SJCRH30 (cell line): ENCODE measurements around the gene HOXA2. TPM values are rescaled to one million over a fixed set of nuclear protein-coding genes. Genes with fewer than 3 reads are reported as not detected.

Experiments
- DNase-seq, 2 experiments: peaks; one replicate each; pipeline ENCODE4 v3.0.0-alpha.2; 2015 to 2020
- H3K27ac ChIP-seq: fragments of 250-450 bp; sonication (Bioruptor Pico); 2 replicates; pipeline ENCODE4 v1.5.1; 2020; ENCODE audit warnings: mild to moderate bottlenecking, moderate library complexity
- H3K27me3 ChIP-seq: fragments of 250-450 bp; sonication (Bioruptor Pico); 2 replicates; pipeline ENCODE4 v1.5.1; 2020; ENCODE audit warnings: mild to moderate bottlenecking, moderate library complexity
- H3K36me3 ChIP-seq: fragments of 250-450 bp; sonication (Bioruptor Pico); 2 replicates; pipeline ENCODE4 v1.5.1; 2020; ENCODE audit warnings: mild to moderate bottlenecking, moderate library complexity
- H3K4me1 ChIP-seq: fragments of 250-450 bp; sonication (Bioruptor Pico); 2 replicates; pipeline ENCODE4 v1.5.1; 2020; ENCODE audit warnings: mild to moderate bottlenecking, moderate library complexity
- H3K4me3 ChIP-seq: fragments of 250-450 bp; sonication (Bioruptor Pico); 2 replicates; pipeline ENCODE4 v1.5.1; 2020; ENCODE audit warnings: mild to moderate bottlenecking, moderate library complexity
- H3K9me3 ChIP-seq: fragments of 250-450 bp; sonication (Bioruptor Pico); replicated peaks from 2 replicates; pipeline ENCODE4 v1.5.1; 2020; ENCODE audit warnings: mild to moderate bottlenecking, moderate library complexity
- total RNA-seq: library from RNA; depleted of rRNA; stranded (reverse); fragments of >200 nt; shearing (Covaris generic); gene quantifications from 2 replicates; pipeline ENCODE4 v1.2.3, GENCODE V29; 2014; rRNA removed

The HOXA2 gene
- total RNA-seq, 1 experiment from 2014 or later: 4.2 TPM

DNA sequence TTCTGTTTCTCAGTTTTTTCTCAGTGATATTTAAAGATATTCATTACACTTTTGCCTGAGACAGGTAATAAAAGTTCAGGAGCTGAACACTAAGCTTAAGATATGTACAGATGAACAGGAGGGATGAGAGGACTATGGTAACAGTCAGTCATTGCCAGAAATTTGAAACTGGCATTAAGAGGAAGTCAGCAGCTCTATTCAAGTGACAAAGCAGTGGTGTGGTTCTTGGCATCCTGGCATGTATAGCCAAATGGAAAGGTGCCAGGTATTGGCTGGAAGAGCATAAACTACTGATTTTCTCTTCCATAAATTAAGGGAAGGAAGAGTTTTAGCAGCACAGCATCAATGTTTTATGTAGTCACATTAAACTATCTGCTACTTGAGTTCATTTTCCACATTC, 29.4 kb downstream of the HOXA2 start:
- no peaks in the 10 kb centered on the region for H3K36me3 ChIP-seq
- DNase-seq: no peak
- peaks cover 3% of the 10 kb centered on the region; the same call in 1 of the 2 replicates for H3K4me1 ChIP-seq
- H3K27ac ChIP-seq: no peak overlapping the region
- no peaks in the 10 kb centered on the region for H3K27me3 ChIP-seq
- no peak overlapping the region for H3K4me3 ChIP-seq
- H3K9me3 ChIP-seq: no peaks in the 10 kb centered on the region

DNA sequence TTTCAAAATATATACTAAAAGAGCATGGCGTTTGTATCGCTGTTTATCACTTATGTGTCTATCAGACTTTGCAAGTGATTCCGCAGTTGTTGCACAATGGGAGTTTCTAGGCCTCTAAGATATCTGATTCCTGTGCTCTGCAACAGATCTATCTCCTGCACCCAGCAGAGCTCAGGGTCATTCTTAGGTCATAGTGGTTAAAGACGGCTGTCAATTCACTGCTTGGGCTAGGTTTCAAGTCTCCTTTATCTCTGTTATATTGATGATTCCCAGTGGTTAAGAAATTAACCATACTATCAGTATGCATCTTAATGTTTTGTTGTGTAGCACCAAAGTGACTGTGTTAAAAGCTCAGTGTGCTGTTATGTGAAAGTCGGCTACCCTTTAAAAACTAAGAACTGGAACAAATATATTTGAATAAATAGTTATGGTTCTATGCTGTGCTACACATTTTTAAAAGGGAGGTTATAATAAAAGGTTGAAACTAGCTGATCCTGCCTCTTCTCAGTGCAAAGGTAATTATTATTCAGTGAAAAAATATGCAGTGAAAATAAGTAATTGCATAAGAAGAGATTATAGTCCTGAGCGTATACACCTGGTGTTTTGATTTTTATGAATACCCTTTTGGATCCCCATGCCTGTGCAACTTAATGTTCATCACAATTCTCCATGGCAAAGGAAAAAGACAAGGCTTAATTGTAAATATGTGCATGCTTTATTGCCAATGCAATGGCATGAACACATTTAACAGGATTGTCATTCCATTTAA, 30.7 kb downstream of the HOXA2 start:
- Histone ChIP-seq H3K27me3 (no peaks in the 10 kb centered on the region), H3K36me3 (no peaks in the 10 kb centered on the region), H3K9me3 (no peaks in the 10 kb centered on the region), H3K4me1 (peaks cover 3% of the 10 kb centered on the region; the same call in 1 of the 2 replicates), H3K4me3 (no peak overlapping the region), H3K27ac (no peak overlapping the region)
- DNase-seq: peak in 1 of 2 experiments; percentile 40

GRCh38 chr7:27068259-27068658, 34.2 kb downstream of the HOXA2 start:
- Histone ChIP-seq H3K36me3 (no peaks in the 10 kb centered on the region), H3K27me3 (no peaks in the 10 kb centered on the region), H3K4me1 (peaks cover 10% of the 10 kb centered on the region), H3K9me3 (no peaks in the 10 kb centered on the region), H3K27ac (no peak overlapping the region), H3K4me3 (no peak overlapping the region)
- DNase-seq: no peak

- Histone ChIP-seq H3K4me3 (no peak overlapping the region), H3K9me3 (no peaks in the 10 kb centered on the region), H3K36me3 (no peaks in the 10 kb centered on the region), H3K4me1 (peaks cover 6% of the 10 kb centered on the region), H3K27me3 (no peaks in the 10 kb centered on the region), H3K27ac (no peak overlapping the region)
- no peak for DNase-seq
Measured at GRCh38 chr7:27066148-27066547, 36.3 kb downstream of the HOXA2 start.

DNA sequence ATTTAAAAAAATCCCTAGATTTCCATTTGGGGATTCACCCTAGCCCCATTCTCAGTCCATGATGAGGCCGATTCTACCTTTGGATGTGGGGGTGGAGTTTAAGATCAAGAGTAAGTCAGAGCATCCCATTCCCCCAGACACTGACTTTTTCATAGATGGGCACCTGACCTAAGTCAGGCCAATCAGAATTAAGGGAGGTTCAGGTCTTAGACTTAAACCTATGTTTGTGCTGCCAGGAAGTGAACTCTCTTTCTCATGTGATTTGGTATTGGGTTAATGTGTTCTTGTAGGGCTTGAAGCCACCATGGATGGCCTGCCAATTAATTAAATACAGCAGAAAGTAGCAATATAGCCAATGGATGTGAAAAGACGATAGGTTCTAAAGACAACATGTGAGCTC, 36.8 kb downstream of the HOXA2 start:
- Histone ChIP-seq H3K9me3 (no peaks in the 10 kb centered on the region), H3K36me3 (no peaks in the 10 kb centered on the region), H3K27ac (no peak overlapping the region), H3K4me3 (no peak overlapping the region), H3K4me1 (peaks cover 6% of the 10 kb centered on the region; the same call in 1 of the 2 replicates), H3K27me3 (no peaks in the 10 kb centered on the region)
- no peak for DNase-seq

DNA sequence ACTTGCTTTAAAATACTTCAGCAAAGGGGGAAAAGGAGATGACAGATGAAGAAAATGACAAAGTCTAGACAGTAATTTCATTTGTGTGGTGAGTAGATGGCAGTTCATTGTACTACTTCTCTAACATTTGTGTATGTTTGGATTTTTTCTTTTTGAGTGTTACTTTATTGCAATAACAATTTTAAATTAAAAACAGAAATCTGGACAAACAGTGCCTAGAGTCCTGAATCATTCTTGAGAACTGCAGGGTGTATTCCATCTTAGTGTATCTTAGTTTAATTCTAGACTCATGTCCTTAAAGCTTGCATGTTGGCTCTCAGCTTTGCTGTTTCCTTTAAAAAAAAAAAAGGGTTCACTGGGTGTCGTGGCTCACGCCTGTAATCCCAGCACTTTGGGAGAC, 37.8 kb downstream of the HOXA2 start:
- H3K27ac ChIP-seq: no peak overlapping the region
- no peaks in the 10 kb centered on the region for H3K36me3 ChIP-seq
- H3K4me1 ChIP-seq: peaks cover 6% of the 10 kb centered on the region; the same call in 1 of the 2 replicates
- no peaks in the 10 kb centered on the region for H3K9me3 ChIP-seq
- DNase-seq: no peak
- no peak overlapping the region for H3K4me3 ChIP-seq
- no peaks in the 10 kb centered on the region; the same call in 1 of the 2 replicates for H3K27me3 ChIP-seq

- H3K4me1 ChIP-seq: peaks cover 6% of the 10 kb centered on the region; the same call in 1 of the 2 replicates
- H3K27ac ChIP-seq: no peak overlapping the region
- H3K27me3 ChIP-seq: no peaks in the 10 kb centered on the region; the same call in 1 of the 2 replicates
- no peaks in the 10 kb centered on the region for H3K36me3 ChIP-seq
- DNase-seq: no peak
- no peak overlapping the region for H3K4me3 ChIP-seq
- H3K9me3 ChIP-seq: no peaks in the 10 kb centered on the region
Measured at GRCh38 chr7:27064159-27064558, 38.3 kb downstream of the HOXA2 start.

DNA sequence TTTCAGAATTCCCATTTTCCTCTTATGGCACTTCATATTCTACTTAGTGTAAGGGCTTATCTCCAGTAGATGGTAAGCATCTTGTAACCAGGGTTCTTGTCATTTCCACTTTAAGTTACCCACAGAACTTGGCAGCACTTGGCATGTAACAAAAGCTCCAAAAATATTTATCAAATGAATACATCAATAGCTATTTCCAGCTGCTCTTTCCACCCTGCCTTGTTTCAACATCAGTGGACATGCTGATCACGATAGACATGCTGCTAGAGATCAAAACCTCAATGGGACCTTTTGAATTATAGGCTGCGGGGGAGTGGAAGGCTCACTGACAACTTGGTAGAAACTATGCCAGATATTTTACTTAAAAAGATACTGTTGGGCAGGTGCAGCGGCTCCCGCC, 39.5 kb downstream of the HOXA2 start:
- Histone ChIP-seq H3K27ac (no peak overlapping the region), H3K4me3 (no peak overlapping the region), H3K9me3 (no peaks in the 10 kb centered on the region), H3K27me3 (no peaks in the 10 kb centered on the region; the same call in 1 of the 2 replicates), H3K4me1 (peaks cover 6% of the 10 kb centered on the region; the same call in 1 of the 2 replicates), H3K36me3 (no peaks in the 10 kb centered on the region)
- no peak for DNase-seq

GRCh38 chr7:27053153-27053552, 49.3 kb downstream of the HOXA2 start:
- no peak overlapping the region for H3K27ac ChIP-seq
- no peaks in the 10 kb centered on the region for H3K36me3 ChIP-seq
- H3K9me3 ChIP-seq: no peaks in the 10 kb centered on the region
- H3K4me1 ChIP-seq: no peaks in the 10 kb centered on the region
- no peak overlapping the region for H3K4me3 ChIP-seq
- DNase-seq: no peak
- H3K27me3 ChIP-seq: no peaks in the 10 kb centered on the region

DNA sequence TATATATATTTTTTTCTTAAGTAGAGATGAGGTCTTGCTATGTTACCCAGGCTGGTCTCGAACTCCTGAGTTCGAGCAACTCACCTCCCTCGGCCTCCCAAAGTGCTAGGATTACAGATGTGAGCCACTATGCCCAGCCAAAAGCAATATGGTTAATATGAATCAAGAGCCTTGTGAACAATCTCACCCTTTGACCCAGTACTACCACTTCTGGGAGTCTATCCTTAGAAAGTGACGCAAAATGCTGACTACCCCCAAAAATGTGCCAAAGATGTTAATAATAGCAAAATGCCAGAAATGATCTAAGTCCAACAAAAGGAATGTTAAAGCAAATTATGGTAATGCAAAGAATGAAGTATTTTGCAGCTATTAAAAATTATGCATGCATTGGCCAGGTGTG, 51.0 kb downstream of the HOXA2 start:
- Histone ChIP-seq H3K27ac (no peak overlapping the region), H3K27me3 (no peaks in the 10 kb centered on the region), H3K4me3 (no peak overlapping the region), H3K9me3 (no peaks in the 10 kb centered on the region), H3K36me3 (no peaks in the 10 kb centered on the region), H3K4me1 (no peaks in the 10 kb centered on the region)
- DNase-seq: no peak

Other genes starting within 250 kb of the HOXA2 start
- 16.9 and 18.4 TPM in 2 replicates for gene SKAP2, start 238.1 kb downstream of the HOXA2 start, total RNA-seq
- 6.8 and 7.3 TPM in 2 replicates for gene HOXA1, start 6.7 kb downstream of the HOXA2 start, total RNA-seq
- 5.3 and 5.6 TPM in 2 replicates for gene HOXA4, start 28.1 kb upstream of the HOXA2 start, total RNA-seq
- 10.4 and 11.9 TPM in 2 replicates for gene HOXA5, start 41.0 kb upstream of the HOXA2 start, total RNA-seq
- gene HOXA6, start 45.1 kb upstream of the HOXA2 start, total RNA-seq: 3.8 and 4.6 TPM in 2 replicates
- gene HOXA3, start 49.9 kb upstream of the HOXA2 start, total RNA-seq: 12.0 and 12.2 TPM in 2 replicates
- 38.6 and 40.4 TPM in 2 replicates for gene HOXA7, start 54.0 kb upstream of the HOXA2 start, total RNA-seq
- 0.10 and 0.30 TPM in 2 replicates for gene HOXA9, start 62.9 kb upstream of the HOXA2 start, total RNA-seq
- 16.2 and 17.2 TPM in 2 replicates for gene HOXA10, start 71.6 kb upstream of the HOXA2 start, total RNA-seq
- gene HOXA11, start 82.5 kb upstream of the HOXA2 start, total RNA-seq: 5.0 and 5.8 TPM in 2 replicates
- 1.6 and 1.7 TPM in 2 replicates for gene HOXA13, start 97.4 kb upstream of the HOXA2 start, total RNA-seq
- gene EVX1, start 140.1 kb upstream of the HOXA2 start, total RNA-seq: not detected in 2 replicates